M059J (cell line): ENCODE data around the gene MESD. TPM values are rescaled to one million over a fixed set of nuclear protein-coding genes. Genes with fewer than 3 reads are reported as not detected.

Source experiments
- DNase-seq: peaks from one replicate; pipeline ENCODE4 v3.0.0-alpha.2; 2012; ENCODE audit warnings: low read depth
- total RNA-seq: library from RNA; depleted of rRNA; stranded (reverse); fragments of >200 nt; shearing (Covaris generic); gene quantifications from 2 replicates; pipeline ENCODE4 v1.2.3, GENCODE V29; 2014

The MESD gene
- total RNA-seq, 1 experiment from 2014 or later, result 32.9 TPM

GRCh38 chr15:81015621-81016488, 26.2 kb upstream of the MESD start:
- no peak for DNase-seq

- DNase-seq, result no peak
Measured at GRCh38 chr15:81014446-81015093, 25.0 kb upstream of the MESD start.

GRCh38 chr15:81013396-81013929, 23.8 kb upstream of the MESD start:
- DNase-seq, result no peak

GRCh38 chr15:81012588-81012987, 23.0 kb upstream of the MESD start:
- DNase-seq, result no peak

- no peak for DNase-seq
Measured at GRCh38 chr15:81011593-81011992, 22.0 kb upstream of the MESD start.

- DNase-seq, result no peak
Measured at GRCh38 chr15:81010086-81010485, 20.5 kb upstream of the MESD start.

GRCh38 chr15:81008312-81008711, 18.7 kb upstream of the MESD start:
- DNase-seq, result no peak

- no peak for DNase-seq
Measured at GRCh38 chr15:81007428-81008064, 17.9 kb upstream of the MESD start.

GRCh38 chr15:81006124-81006523, 16.5 kb upstream of the MESD start:
- no peak for DNase-seq

- DNase-seq, result no peak
Measured at GRCh38 chr15:81003097-81003350, 13.4 kb upstream of the MESD start.

- DNase-seq, result no peak
Measured at GRCh38 chr15:81002331-81003096, 12.9 kb upstream of the MESD start.

GRCh38 chr15:81002009-81002330, 12.4 kb upstream of the MESD start:
- DNase-seq, result no peak

- peak; percentile 58 for DNase-seq
Measured at GRCh38 chr15:81001152-81002008, 11.8 kb upstream of the MESD start.

GRCh38 chr15:81000624-81001151, 11.1 kb upstream of the MESD start, which contains the start of gene TLNRD1:
TLNRD1 (plus strand) TSS chr15:81000923; CDS start chr15:81002272, 1,349 bp downstream.
- peak; percentile 85 for DNase-seq

- no peak for DNase-seq
Measured at GRCh38 chr15:81000144-81000623, 10.6 kb upstream of the MESD start.

GRCh38 chr15:80999623-81000036, 10.0 kb upstream of the MESD start:
- no peak for DNase-seq

- no peak for DNase-seq
Measured at GRCh38 chr15:80998251-80998650, 8.6 kb upstream of the MESD start.

- DNase-seq, result no peak
Measured at GRCh38 chr15:80997692-80998091, 8.1 kb upstream of the MESD start.

GRCh38 chr15:80996247-80996646, 6.6 kb upstream of the MESD start:
- peak; percentile 29 for DNase-seq

- DNase-seq, result no peak
Measured at GRCh38 chr15:80992441-80992840, 2.8 kb upstream of the MESD start.

- DNase-seq, result no peak
Measured at GRCh38 chr15:80992006-80992405, 2.4 kb upstream of the MESD start.
